WTC11 (cell line): Measurements from ENCODE around the gene MFN1. TPM values are rescaled to one million over a fixed set of nuclear protein-coding genes. Genes with fewer than 3 reads are reported as not detected.

Experiments
- ATAC-seq: fragments of 200-7000 bp; cut with Tn5 transposase; 2 replicates; pipeline ENCODE4 v1.10.0; 2021; ENCODE audit warnings: mild to moderate bottlenecking, moderate library complexity
- CTCF ChIA-PET: fragments of 300-600 bp; sonication (Branson Sonifier 250); formaldehyde crosslinking; loops from one replicate; lab custom pipeline; 2021; ENCODE audit warnings: antibody characterized with exemption; lab: Charles Lee
- POLR2A ChIA-PET: fragments of 350-600 bp; sonication (Branson Sonifier 250); formaldehyde crosslinking; loops from one replicate; lab custom pipeline; 2021; ENCODE audit warnings: antibody characterized with exemption; lab: Charles Lee
- DNase-seq: peaks from one replicate; pipeline ENCODE4 v3.0.0; 2021; ENCODE audit warnings: low spot score
- H3K27ac Mint-ChIP-seq: 2 replicates; pipeline ENCODE4 v1.8.0; 2021; ENCODE audit warnings: mixed read lengths
- H3K27me3 Mint-ChIP-seq: 2 replicates; pipeline ENCODE4 v1.8.0; 2021; ENCODE audit warnings: low read depth, mild to moderate bottlenecking, moderate library complexity, mixed read lengths
- H3K36me3 Mint-ChIP-seq: 2 replicates; pipeline ENCODE4 v1.8.0; 2021; ENCODE audit warnings: mixed read lengths
- H3K4me1 Mint-ChIP-seq: 2 replicates; pipeline ENCODE4 v1.8.0; 2022; ENCODE audit warnings: mixed read lengths
- H3K4me3 Mint-ChIP-seq: 2 replicates; pipeline ENCODE4 v1.8.0; 2021; ENCODE audit warnings: mild to moderate bottlenecking, moderate library complexity, mixed read lengths
- H3K9me3 Mint-ChIP-seq: 2 replicates; pipeline ENCODE4 v1.8.0; 2021; ENCODE audit warnings: mixed read lengths
- AR ChIP-seq: fragments of 250-450 bp; sonication (Bioruptor Pico); IDR thresholded peaks from 2 replicates; pipeline ENCODE4 v1.9.0; 2021; ENCODE audit warnings: mild to moderate bottlenecking
- ATF1 ChIP-seq: sonication (generic); formaldehyde crosslinking; IDR thresholded peaks from 2 replicates; pipeline ENCODE4 v1.8.1; 2023; ENCODE audit warnings: mild to moderate bottlenecking, moderate library complexity, missing genetic modification reagents
- ATF3 ChIP-seq: sonication (generic); formaldehyde crosslinking; conservative IDR thresholded peaks from 2 replicates; pipeline ENCODE4 v1.8.1; 2022; ENCODE audit warnings: mild to moderate bottlenecking, missing genetic modification reagents
- ATF6 ChIP-seq: sonication (generic); formaldehyde crosslinking; IDR thresholded peaks from 2 replicates; pipeline ENCODE4 v1.8.1; 2023; ENCODE audit warnings: mild to moderate bottlenecking, missing genetic modification reagents
- E2F4 ChIP-seq: sonication (generic); formaldehyde crosslinking; IDR thresholded peaks from 2 replicates; pipeline ENCODE4 v1.8.1; 2022; ENCODE audit warnings: low read depth, mild to moderate bottlenecking, moderate library complexity, missing genetic modification reagents, borderline replicate concordance
- EMX1 ChIP-seq: fragments of 250-450 bp; sonication (Bioruptor Pico); IDR thresholded peaks from 2 replicates; pipeline ENCODE4 v1.8.0; 2021; ENCODE audit warnings: mild to moderate bottlenecking
- ERG ChIP-seq: fragments of 250-450 bp; sonication (Bioruptor Pico); IDR thresholded peaks from 2 replicates; pipeline ENCODE4 v1.8.0; 2021; ENCODE audit warnings: mild to moderate bottlenecking
- ETV6 ChIP-seq: sonication (generic); formaldehyde crosslinking; IDR thresholded peaks from 2 replicates; pipeline ENCODE4 v1.8.1; 2022; ENCODE audit warnings: mild to moderate bottlenecking, missing genetic modification reagents
- HMGXB4 ChIP-seq: sonication (generic); formaldehyde crosslinking; IDR thresholded peaks from 2 replicates; pipeline ENCODE4 v1.8.1; 2023; ENCODE audit warnings: mild to moderate bottlenecking, moderate library complexity, missing genetic modification reagents
- PRDM15 ChIP-seq: sonication (generic); formaldehyde crosslinking; IDR thresholded peaks from 2 replicates; pipeline ENCODE4 v1.8.0; 2022; ENCODE audit warnings: missing genetic modification reagents
- PREB ChIP-seq: sonication (generic); formaldehyde crosslinking; IDR thresholded peaks from 2 replicates; pipeline ENCODE4 v1.8.1; 2022; ENCODE audit warnings: mild to moderate bottlenecking, missing genetic modification reagents, moderate library complexity, borderline replicate concordance
- SMAD3 ChIP-seq: sonication (generic); formaldehyde crosslinking; IDR thresholded peaks from 2 replicates; pipeline ENCODE4 v1.8.0; 2022; ENCODE audit warnings: missing genetic modification reagents, mild to moderate bottlenecking, borderline replicate concordance
- SP1 ChIP-seq: sonication (generic); formaldehyde crosslinking; conservative IDR thresholded peaks from 2 replicates; pipeline ENCODE4 v1.8.1; 2022; ENCODE audit warnings: missing genetic modification reagents
- TCF7 ChIP-seq: sonication (generic); formaldehyde crosslinking; IDR thresholded peaks from 2 replicates; pipeline ENCODE4 v1.8.0; 2022; ENCODE audit warnings: mild to moderate bottlenecking, low read depth, missing genetic modification reagents, moderate library complexity
- ZBTB43 ChIP-seq: sonication (generic); formaldehyde crosslinking; IDR thresholded peaks from 2 replicates; pipeline ENCODE4 v1.8.1; 2023; ENCODE audit warnings: mild to moderate bottlenecking, missing genetic modification reagents
- ZMAT4 ChIP-seq: fragments of 250-450 bp; sonication (Bioruptor Pico); IDR thresholded peaks from 2 replicates; pipeline ENCODE4 v1.9.0; 2021; ENCODE audit warnings: mild to moderate bottlenecking
- ZNF138 ChIP-seq: sonication (generic); formaldehyde crosslinking; conservative IDR thresholded peaks from 2 replicates; pipeline ENCODE4 v1.8.1; 2022; ENCODE audit warnings: mild to moderate bottlenecking, moderate library complexity, missing genetic modification reagents
- ZNF232 ChIP-seq: sonication (generic); formaldehyde crosslinking; IDR thresholded peaks from 2 replicates; pipeline ENCODE4 v1.8.0; 2022; ENCODE audit warnings: mild to moderate bottlenecking, missing genetic modification reagents
- ZNF671 ChIP-seq: fragments of 250-450 bp; sonication (Bioruptor Pico); IDR thresholded peaks from 2 replicates; pipeline ENCODE4 v1.8.0; 2021; ENCODE audit warnings: mild to moderate bottlenecking
- total RNA-seq: library from RNA; stranded (reverse); gene quantifications from 3 replicates; pipeline ENCODE4 v1.2.3, GENCODE V29; 2021

Gene MFN1
- total RNA-seq, 1 experiment from 2014 or later: 42.7 TPM

GRCh38 chr3:179299316-179299715 is 48.2 kb upstream of the MFN1 start (continued):
- no peak for TF ChIP-seq ATF6 (CRISPR knock-in tag)
- TF ChIP-seq AR: no peak
- TF ChIP-seq PREB (CRISPR knock-in tag): no peak
- no peak for TF ChIP-seq ZNF671 (CRISPR knock-in tag)
- no peak for TF ChIP-seq SP1 (CRISPR knock-in tag)
- TF ChIP-seq SMAD3 (CRISPR knock-in tag): no peak
- TF ChIP-seq EMX1: no peak
- no peak for TF ChIP-seq ZBTB43 (CRISPR knock-in tag)
- no peak for TF ChIP-seq HMGXB4 (CRISPR knock-in tag)
- TF ChIP-seq, all 79 proteins: peak for 0

- Mint-ChIP-seq H3K36me3 (peaks cover 8% of the 10 kb centered on the region; the same call in 1 of the 2 replicates), H3K4me3 (no peak overlapping the region), H3K27ac (no peak overlapping the region), H3K9me3 (peaks cover 19% of the 10 kb centered on the region), H3K4me1 (peaks cover 9% of the 10 kb centered on the region), H3K27me3 (no peaks in the 10 kb centered on the region)
- DNase-seq (no peak), ATAC-seq (no peak)
- ChIA-PET POLR2A (no interaction called here), CTCF (no interaction called here)
- no peak for TF ChIP-seq ERG (CRISPR knock-in tag)
- TF ChIP-seq ETV6 (CRISPR knock-in tag): no peak
- no peak for TF ChIP-seq TCF7 (CRISPR knock-in tag)
- TF ChIP-seq ZMAT4: no peak
- no peak for TF ChIP-seq ZNF232 (CRISPR knock-in tag)
- TF ChIP-seq ZNF138: no peak
- no peak for TF ChIP-seq PRDM15 (CRISPR knock-in tag)
- no peak for TF ChIP-seq ATF3 (CRISPR knock-in tag)
- TF ChIP-seq ATF1 (CRISPR knock-in tag): no peak
- TF ChIP-seq E2F4 (CRISPR knock-in tag): no peak
Measured at GRCh38 chr3:179299999-179300613, 47.4 kb upstream of the MFN1 start.
